GM12878 (cell line): ENCODE measurements around the gene PALS2. TPM values are rescaled to one million over a fixed set of nuclear protein-coding genes. Genes with fewer than 3 reads are reported as not detected.

ENCODE experiments used
- BCL11A ChIP-seq: IDR thresholded peaks from 2 replicates; pipeline ENCODE4 v1.6.1; 2011; ENCODE audit warnings: low read depth, low read length
- HDAC6 ChIP-seq: fragments of 200-600 bp; sonication (generic); IDR thresholded peaks from one replicate; pipeline ENCODE4 v1.8.0; 2017; ENCODE audit warnings: antibody characterized with exemption; ENCODE audit not compliant: unreplicated experiment
- IRF4 ChIP-seq: IDR thresholded peaks from 2 replicates; pipeline ENCODE4 v1.6.1; 2011; ENCODE audit warnings: low read depth, low read length
- JUNB ChIP-seq: IDR thresholded peaks from 2 replicates; pipeline ENCODE4 v1.6.1; 2016; ENCODE audit warnings: antibody characterized with exemption, mild to moderate bottlenecking
- NR2F1 ChIP-seq: fragments of 450-650 bp; conservative IDR thresholded peaks from 2 replicates; pipeline ENCODE4 v1.6.1; 2017; ENCODE audit warnings: mild to moderate bottlenecking
- NRF1 ChIP-seq: conservative IDR thresholded peaks from 2 replicates; pipeline ENCODE4 v1.6.1; 2011; ENCODE audit warnings: mild to moderate bottlenecking, low read depth, low read length, improper control_type of control experiment
- PRDM15 ChIP-seq: fragments of 450-650 bp; formaldehyde crosslinking; IDR thresholded peaks from 2 replicates; pipeline ENCODE4 v1.4.0; 2020; ENCODE audit warnings: mild to moderate bottlenecking, moderate library complexity
- RAD51 ChIP-seq: fragments of 450-650 bp; IDR thresholded peaks from 2 replicates; pipeline ENCODE4 v1.6.1; 2016; ENCODE audit warnings: moderate library complexity, mild to moderate bottlenecking, inconsistent platforms
- RB1 ChIP-seq: fragments of 450-650 bp; formaldehyde crosslinking; IDR thresholded peaks from 2 replicates; pipeline ENCODE4 v1.6.1; 2017; ENCODE audit warnings: mild to moderate bottlenecking, borderline replicate concordance
- SIN3A ChIP-seq: IDR thresholded peaks from 2 replicates; pipeline ENCODE4 v1.6.1; 2012; ENCODE audit warnings: low read depth, low read length, improper control_type of control experiment
- SIX5 ChIP-seq: IDR thresholded peaks from 2 replicates; pipeline ENCODE4 v1.6.1; 2011; ENCODE audit warnings: mild to moderate bottlenecking, low read depth, low read length, moderate library complexity; ENCODE audit not compliant: severe bottlenecking
- SMAD1 ChIP-seq: fragments of 450-650 bp; IDR thresholded peaks from 2 replicates; pipeline ENCODE4 v1.6.1; 2018; ENCODE audit warnings: mild to moderate bottlenecking, low read depth; ENCODE audit not compliant: partially characterized antibody
- TBL1XR1 ChIP-seq: IDR thresholded peaks from 2 replicates; pipeline ENCODE4 v1.6.1; 2012; ENCODE audit warnings: low read depth, low read length, improper control_type of control experiment
- ZNF217 ChIP-seq: fragments of 450-650 bp; IDR thresholded peaks from 2 replicates; pipeline ENCODE4 v1.6.1; 2017; ENCODE audit warnings: antibody characterized with exemption, mild to moderate bottlenecking
- polyA plus RNA-seq, 11 experiments: library from polyadenylated mRNA; depleted of rRNA in 4 of 11; unstranded in 6 of 11; stranded (reverse) in 5 of 11; fragments of >200 nt; fragmentation: Nextera tagmentation in 4 of 11; fragmentation: Illumina TruSeq in 1 of 11; extraction: Ambion mirVana in 4 of 11; extraction: Trizol in 1 of 11; gene quantifications; 1 replicate in 1 of 11; 2 replicates in 10 of 11; pipeline versions ENCODE4 v1.2.1 to v1.2.3, GENCODE V29; 2011 to 2016; ENCODE audit warnings: inconsistent platforms in 2 of 11, missing spikeins in 2 of 11, low read depth in 1 of 11
- total RNA-seq, 4 experiments: library from RNA; depleted of rRNA in 3 of 4; stranded (reverse); fragments of >200 nt in 3 of 4; fragmentation: Illumina TruSeq in 1 of 4; extraction: Trizol in 1 of 4; gene quantifications; 2 replicates each; pipeline versions ENCODE4 v1.2.1 to v1.2.3, GENCODE V29; 2013 to 2021
- TF ChIP-seq, protein P1 (sequence below): fragments of 450-650 bp; IDR thresholded peaks from 2 replicates; pipeline ENCODE4 v1.6.1; 2018; ENCODE audit warnings: mild to moderate bottlenecking, low read depth, moderate library complexity; ENCODE audit not compliant: partially characterized antibody
- TF ChIP-seq, protein P2 (sequence below): fragments of 450-650 bp; conservative IDR thresholded peaks from 2 replicates; pipeline ENCODE4 v1.6.1; 2017; ENCODE audit warnings: mild to moderate bottlenecking, moderate library complexity
- TF ChIP-seq, protein P3 (sequence below): fragments of 450-650 bp; IDR thresholded peaks from 2 replicates; pipeline ENCODE4 v1.6.1; 2016; ENCODE audit warnings: mild to moderate bottlenecking
- TF ChIP-seq, protein P4 (sequence below): IDR thresholded peaks from 2 replicates; pipeline ENCODE4 v1.6.1; 2011; ENCODE audit warnings: mild to moderate bottlenecking, low read depth, low read length, moderate library complexity; ENCODE audit not compliant: insufficient replicate concordance

The PALS2 gene
- total and polyA plus RNA-seq, 10 of the 15 experiments (the other 5 are each of a cell fraction or from before 2014, with no cell fraction given) = 10.7 to 53.5 (median 20.1) TPM

DNA sequence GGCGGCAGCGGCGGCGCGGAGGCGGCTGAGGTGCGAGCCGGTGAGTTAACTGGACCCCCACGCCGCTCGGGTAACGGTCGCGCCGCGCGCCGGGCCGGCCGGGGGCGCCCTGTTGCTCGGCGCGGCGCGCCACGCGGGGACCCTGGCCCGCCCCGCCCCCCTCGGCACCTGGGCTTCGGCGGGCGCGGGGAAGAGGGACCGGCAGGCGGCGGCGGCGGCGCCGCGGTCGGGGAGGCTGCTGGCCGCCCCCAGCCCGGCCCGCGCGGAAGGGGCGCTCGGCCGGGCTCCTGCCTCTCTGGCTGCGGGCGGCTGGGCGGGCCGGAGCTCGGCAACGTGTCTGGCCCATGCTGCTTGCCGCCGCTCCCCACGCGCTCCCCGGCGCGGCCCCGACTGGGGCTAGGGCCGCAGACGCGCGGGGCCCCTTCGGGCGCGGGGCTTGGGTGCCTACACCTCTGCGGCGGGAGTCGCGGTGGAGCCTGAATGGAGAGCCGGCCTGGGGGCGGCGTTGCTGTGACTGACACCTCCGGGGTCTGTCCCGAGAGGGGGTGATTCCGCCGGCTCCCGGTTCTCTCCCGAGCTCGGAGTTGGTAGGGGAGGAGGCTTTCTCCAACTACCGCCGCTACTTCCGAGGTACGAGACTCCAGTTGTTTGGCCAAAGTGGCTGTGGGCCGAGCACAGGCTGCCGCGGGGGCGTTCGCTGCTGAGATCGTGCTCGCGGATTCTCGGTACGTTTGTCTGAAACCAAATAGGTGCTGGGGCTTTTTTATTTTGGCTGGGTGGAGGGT lies 494 bp downstream of the PALS2 start (continued):
- TF ChIP-seq TBL1XR1 (no peak), SIN3A (peak; percentile 52; the same call in 1 of the 2 replicates), RB1 (no peak), SIX5 (no peak), RAD51 (no peak), BCL11A (no peak), NRF1 (no peak), NR2F1 (no peak), SMAD1 (no peak), ZNF217 (no peak), IRF4 (no peak), HDAC6 (no peak), PRDM15 (no peak), JUNB (no peak)
- TF ChIP-seq, protein P1, sequence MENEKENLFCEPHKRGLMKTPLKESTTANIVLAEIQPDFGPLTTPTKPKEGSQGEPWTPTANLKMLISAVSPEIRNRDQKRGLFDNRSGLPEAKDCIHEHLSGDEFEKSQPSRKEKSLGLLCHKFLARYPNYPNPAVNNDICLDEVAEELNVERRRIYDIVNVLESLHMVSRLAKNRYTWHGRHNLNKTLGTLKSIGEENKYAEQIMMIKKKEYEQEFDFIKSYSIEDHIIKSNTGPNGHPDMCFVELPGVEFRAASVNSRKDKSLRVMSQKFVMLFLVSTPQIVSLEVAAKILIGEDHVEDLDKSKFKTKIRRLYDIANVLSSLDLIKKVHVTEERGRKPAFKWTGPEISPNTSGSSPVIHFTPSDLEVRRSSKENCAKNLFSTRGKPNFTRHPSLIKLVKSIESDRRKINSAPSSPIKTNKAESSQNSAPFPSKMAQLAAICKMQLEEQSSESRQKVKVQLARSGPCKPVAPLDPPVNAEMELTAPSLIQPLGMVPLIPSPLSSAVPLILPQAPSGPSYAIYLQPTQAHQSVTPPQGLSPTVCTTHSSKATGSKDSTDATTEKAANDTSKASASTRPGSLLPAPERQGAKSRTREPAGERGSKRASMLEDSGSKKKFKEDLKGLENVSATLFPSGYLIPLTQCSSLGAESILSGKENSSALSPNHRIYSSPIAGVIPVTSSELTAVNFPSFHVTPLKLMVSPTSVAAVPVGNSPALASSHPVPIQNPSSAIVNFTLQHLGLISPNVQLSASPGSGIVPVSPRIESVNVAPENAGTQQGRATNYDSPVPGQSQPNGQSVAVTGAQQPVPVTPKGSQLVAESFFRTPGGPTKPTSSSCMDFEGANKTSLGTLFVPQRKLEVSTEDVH = no peak
- TF ChIP-seq, protein P2, sequence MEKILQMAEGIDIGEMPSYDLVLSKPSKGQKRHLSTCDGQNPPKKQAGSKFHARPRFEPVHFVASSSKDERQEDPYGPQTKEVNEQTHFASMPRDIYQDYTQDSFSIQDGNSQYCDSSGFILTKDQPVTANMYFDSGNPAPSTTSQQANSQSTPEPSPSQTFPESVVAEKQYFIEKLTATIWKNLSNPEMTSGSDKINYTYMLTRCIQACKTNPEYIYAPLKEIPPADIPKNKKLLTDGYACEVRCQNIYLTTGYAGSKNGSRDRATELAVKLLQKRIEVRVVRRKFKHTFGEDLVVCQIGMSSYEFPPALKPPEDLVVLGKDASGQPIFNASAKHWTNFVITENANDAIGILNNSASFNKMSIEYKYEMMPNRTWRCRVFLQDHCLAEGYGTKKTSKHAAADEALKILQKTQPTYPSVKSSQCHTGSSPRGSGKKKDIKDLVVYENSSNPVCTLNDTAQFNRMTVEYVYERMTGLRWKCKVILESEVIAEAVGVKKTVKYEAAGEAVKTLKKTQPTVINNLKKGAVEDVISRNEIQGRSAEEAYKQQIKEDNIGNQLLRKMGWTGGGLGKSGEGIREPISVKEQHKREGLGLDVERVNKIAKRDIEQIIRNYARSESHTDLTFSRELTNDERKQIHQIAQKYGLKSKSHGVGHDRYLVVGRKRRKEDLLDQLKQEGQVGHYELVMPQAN = no peak
- TF ChIP-seq, protein P3, sequence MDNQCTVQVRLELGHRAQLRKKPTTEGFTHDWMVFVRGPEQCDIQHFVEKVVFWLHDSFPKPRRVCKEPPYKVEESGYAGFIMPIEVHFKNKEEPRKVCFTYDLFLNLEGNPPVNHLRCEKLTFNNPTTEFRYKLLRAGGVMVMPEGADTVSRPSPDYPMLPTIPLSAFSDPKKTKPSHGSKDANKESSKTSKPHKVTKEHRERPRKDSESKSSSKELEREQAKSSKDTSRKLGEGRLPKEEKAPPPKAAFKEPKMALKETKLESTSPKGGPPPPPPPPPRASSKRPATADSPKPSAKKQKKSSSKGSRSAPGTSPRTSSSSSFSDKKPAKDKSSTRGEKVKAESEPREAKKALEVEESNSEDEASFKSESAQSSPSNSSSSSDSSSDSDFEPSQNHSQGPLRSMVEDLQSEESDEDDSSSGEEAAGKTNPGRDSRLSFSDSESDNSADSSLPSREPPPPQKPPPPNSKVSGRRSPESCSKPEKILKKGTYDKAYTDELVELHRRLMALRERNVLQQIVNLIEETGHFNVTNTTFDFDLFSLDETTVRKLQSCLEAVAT = no peak
- TF ChIP-seq, protein P4, sequence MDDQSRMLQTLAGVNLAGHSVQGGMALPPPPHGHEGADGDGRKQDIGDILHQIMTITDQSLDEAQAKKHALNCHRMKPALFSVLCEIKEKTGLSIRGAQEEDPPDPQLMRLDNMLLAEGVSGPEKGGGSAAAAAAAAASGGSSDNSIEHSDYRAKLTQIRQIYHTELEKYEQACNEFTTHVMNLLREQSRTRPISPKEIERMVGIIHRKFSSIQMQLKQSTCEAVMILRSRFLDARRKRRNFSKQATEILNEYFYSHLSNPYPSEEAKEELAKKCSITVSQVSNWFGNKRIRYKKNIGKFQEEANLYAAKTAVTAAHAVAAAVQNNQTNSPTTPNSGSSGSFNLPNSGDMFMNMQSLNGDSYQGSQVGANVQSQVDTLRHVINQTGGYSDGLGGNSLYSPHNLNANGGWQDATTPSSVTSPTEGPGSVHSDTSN = peak; percentile 37
